IMR-90 (cell line): ENCODE data around the gene TEDC2. TPM values are rescaled to one million over a fixed set of nuclear protein-coding genes. Genes with fewer than 3 reads are reported as not detected.

Source experiments
- ATAC-seq: fragments of 200-7000 bp; cut with Tn5 transposase; 2 replicates; pipeline ENCODE4 v1.9.1; 2020; ENCODE audit warnings: low read depth, mild to moderate bottlenecking, moderate library complexity
- BruUV-seq: library from RNA; stranded (reverse); fragments of 400-500 nt; replicated peaks from 2 replicates; lab custom pipeline; 2021; lab: Mats Ljungman, UMichigan
- CTCF ChIA-PET: fragments of 300-600 bp; formaldehyde crosslinking; extraction: SDS; loops from one replicate; lab custom pipeline; 2021; ENCODE audit warnings: antibody characterized with exemption; lab: Yijun Ruan, JAX
- POLR2A ChIA-PET: fragments of 300-600 bp; sonication (Branson Sonifier 250); formaldehyde crosslinking; loops from one replicate; lab custom pipeline; 2022; ENCODE audit warnings: antibody characterized with exemption; ENCODE audit not compliant: unreplicated experiment; lab: Charles Lee
- DNase-seq: peaks from one replicate; pipeline ENCODE4 v3.0.0; 2013
- H2AFZ ChIP-seq: replicated peaks from 2 replicates; pipeline ENCODE3; 2013; ENCODE audit warnings: low read length, mild to moderate bottlenecking; ENCODE audit not compliant: poor library complexity
- H2AK5ac ChIP-seq: 2 replicates; pipeline ENCODE4 v1.6.1; 2013; ENCODE audit warnings: low read depth, low read length, inconsistent platforms
- H2AK9ac ChIP-seq: replicated peaks from 2 replicates; pipeline ENCODE3; 2013; ENCODE audit warnings: mild to moderate bottlenecking, low read depth, low read length, moderate library complexity; ENCODE audit not compliant: poor library complexity
- H2BK120ac ChIP-seq: 2 replicates; pipeline ENCODE4 v1.6.1; 2013; ENCODE audit warnings: low read depth, low read length, inconsistent platforms
- H2BK15ac ChIP-seq: 3 replicates; pipeline ENCODE4 v1.6.1; 2013; ENCODE audit warnings: low read depth, low read length, inconsistent platforms
- H2BK20ac ChIP-seq: 2 replicates; pipeline ENCODE4 v1.6.1; 2013; ENCODE audit warnings: low read depth, mild to moderate bottlenecking, inconsistent platforms, low read length, moderate library complexity
- H2BK5ac ChIP-seq: 2 replicates; pipeline ENCODE4 v1.6.1; 2013; ENCODE audit warnings: mild to moderate bottlenecking, low read depth, low read length, inconsistent platforms; ENCODE audit not compliant: poor library complexity, severe bottlenecking
- H3K14ac ChIP-seq: replicated peaks from 2 replicates; pipeline ENCODE4 v1.6.1; 2013; ENCODE audit warnings: low read depth, low read length, inconsistent platforms
- H3K18ac ChIP-seq: 2 replicates; pipeline ENCODE4 v1.6.1; 2013; ENCODE audit warnings: low read depth, low read length, control low read depth
- H3K23ac ChIP-seq: 2 replicates; pipeline ENCODE4 v1.6.1; 2013; ENCODE audit warnings: low read depth, low read length, inconsistent platforms
- H3K27ac ChIP-seq: 2 replicates; pipeline ENCODE4 v1.5.1; 2013; ENCODE audit warnings: mild to moderate bottlenecking, control low read depth, low read length; ENCODE audit not compliant: insufficient read depth
- H3K27me3 ChIP-seq: 2 replicates; pipeline ENCODE4 v1.6.1; 2013; ENCODE audit warnings: low read length; ENCODE audit not compliant: control insufficient read depth, insufficient read depth
- H3K36me3 ChIP-seq: 2 replicates; pipeline ENCODE4 v1.6.1; 2013; ENCODE audit warnings: low read length, mixed read lengths; ENCODE audit not compliant: control insufficient read depth, insufficient read depth
- H3K4ac ChIP-seq: 2 replicates; pipeline ENCODE4 v1.6.1; 2013; ENCODE audit warnings: low read depth, low read length, inconsistent platforms
- H3K4me1 ChIP-seq: 2 replicates; pipeline ENCODE4 v1.6.1; 2013; ENCODE audit warnings: low read length, mixed read lengths; ENCODE audit not compliant: control insufficient read depth, insufficient read depth
- H3K4me2 ChIP-seq: 2 replicates; pipeline ENCODE4 v1.6.1; 2013; ENCODE audit warnings: low read depth, mild to moderate bottlenecking, control low read depth, low read length, moderate library complexity
- H3K4me3 ChIP-seq: 2 replicates; pipeline ENCODE4 v1.5.1; 2013; ENCODE audit warnings: low read depth, mild to moderate bottlenecking, control low read depth, low read length, moderate library complexity; ENCODE audit not compliant: insufficient read depth
- H3K56ac ChIP-seq: 2 replicates; pipeline ENCODE4 v1.6.1; 2013; ENCODE audit warnings: low read length, inconsistent platforms; ENCODE audit not compliant: insufficient read depth; ENCODE audit errors: extremely low read depth
- H3K79me1 ChIP-seq, 2 experiments: 2 replicates each; pipeline ENCODE4 v1.6.1; 2013; ENCODE audit warnings: low read length in 2 of 2, inconsistent platforms in 1 of 2, low read depth in 1 of 2
- H3K9ac ChIP-seq: 2 replicates; pipeline ENCODE4 v1.6.1; 2013; ENCODE audit warnings: low read depth, low read length, control low read depth
- H3K9me1 ChIP-seq: 2 replicates; pipeline ENCODE4 v1.6.1; 2013; ENCODE audit warnings: low read length, inconsistent platforms; ENCODE audit not compliant: insufficient read depth
- H3K9me3 ChIP-seq: 2 replicates; pipeline ENCODE4 v1.6.1; 2013; ENCODE audit warnings: low read length; ENCODE audit not compliant: control insufficient read depth, insufficient read depth
- H4K20me1 ChIP-seq: 2 replicates; pipeline ENCODE4 v1.6.1; 2013; ENCODE audit warnings: low read length, inconsistent platforms; ENCODE audit not compliant: insufficient read depth
- H4K5ac ChIP-seq: 2 replicates; pipeline ENCODE4 v1.6.1; 2013; ENCODE audit warnings: mild to moderate bottlenecking, low read depth, low read length, control low read depth
- H4K8ac ChIP-seq, 2 experiments: 2 replicates each; pipeline ENCODE4 v1.6.1; 2013; ENCODE audit warnings: low read depth in 2 of 2, low read length in 2 of 2, control low read depth in 1 of 2, inconsistent platforms in 1 of 2
- H4K91ac ChIP-seq: 2 replicates; pipeline ENCODE4 v1.6.1; 2013; ENCODE audit warnings: low read depth, low read length, inconsistent platforms; ENCODE audit not compliant: insufficient read depth
- BHLHE40 ChIP-seq: fragments of 150-350 bp; IDR thresholded peaks from 2 replicates; pipeline ENCODE4 v1.6.1; 2016; ENCODE audit warnings: mild to moderate bottlenecking, low read depth, low read length
- CEBPB ChIP-seq: IDR thresholded peaks from 2 replicates; pipeline ENCODE4 v1.6.1; 2012; ENCODE audit warnings: low read depth, low read length, improper control_type of control experiment
- CHD1 ChIP-seq: IDR thresholded peaks from 2 replicates; pipeline ENCODE4 v1.6.1; 2012; ENCODE audit warnings: low read depth, low read length, improper control_type of control experiment
- ELK1 ChIP-seq: fragments of 150-350 bp; IDR thresholded peaks from 2 replicates; pipeline ENCODE4 v1.6.1; 2016; ENCODE audit warnings: low read depth, mild to moderate bottlenecking, low read length, moderate library complexity, borderline replicate concordance
- MXI1 ChIP-seq: IDR thresholded peaks from 2 replicates; pipeline ENCODE4 v1.6.1; 2012; ENCODE audit warnings: low read depth, mild to moderate bottlenecking, low read length, moderate library complexity, borderline replicate concordance
- RAD21 ChIP-seq: IDR thresholded peaks from 2 replicates; pipeline ENCODE4 v1.6.1; 2012; ENCODE audit warnings: low read length, improper control_type of control experiment
- RFX5 ChIP-seq: IDR thresholded peaks from 2 replicates; pipeline ENCODE4 v1.8.0; 2012; ENCODE audit warnings: low read depth, mild to moderate bottlenecking, low read length, moderate library complexity
- SMC3 ChIP-seq: fragments of 150-350 bp; IDR thresholded peaks from 2 replicates; pipeline ENCODE4 v1.6.1; 2016; ENCODE audit warnings: low read depth, mild to moderate bottlenecking, antibody characterized with exemption, low read length, moderate library complexity
- WGBS, 2 experiments: methylation state at CpG; one replicate each; pipeline versions ENCODE4 v1.1.5 to v1.1.7; 2013; ENCODE audit warnings: missing lambda C conversion rate in 2 of 2; ENCODE audit not compliant: insufficient read length in 1 of 2; ENCODE audit errors: extremely low coverage in 2 of 2; 5-methylcytosine and 5-hydroxymethylcytosine counted together
- dilution Hi-C: fragments of 300-500 bp; cut with HindIII; formaldehyde crosslinking; loops from one replicate; pipeline ENCODE4 v1.14.3; 2018; ENCODE audit warnings: low sequenced_read_pairs; ENCODE audit not compliant: unreplicated experiment
- in situ Hi-C: fragments of 300-500 bp; cut with MboI; formaldehyde crosslinking; loops from 3 replicates; pipeline ENCODE4 v1.14.3; 2019; ENCODE audit warnings: low sequenced_read_pairs, inconsistent platforms, mixed read lengths
- intact Hi-C: fragments of 100-400 bp; cut with micrococcal nuclease; formaldehyde crosslinking; loops from 2 replicates; pipeline ENCODE4 v1.10.0; 2022
- polyA plus RNA-seq, 3 experiments: library from polyadenylated mRNA; depleted of rRNA; stranded (reverse); fragments of >200 nt; gene quantifications; 2 replicates each; pipeline ENCODE4 v1.2.3, GENCODE V29; 2012; ENCODE audit warnings: low replicate concordance in 1 of 3
- total RNA-seq: library from RNA; depleted of rRNA; stranded (reverse); fragments of >200 nt; gene quantifications from 2 replicates; pipeline ENCODE4 v1.2.3, GENCODE V29; 2012
- TF ChIP-seq, protein P1 (sequence below): conservative IDR thresholded peaks from 2 replicates; pipeline ENCODE4 v1.5.1; 2012; ENCODE audit warnings: mild to moderate bottlenecking, low read depth, low read length, improper control_type of control experiment

The TEDC2 gene
- total and polyA plus RNA-seq, 2 of the 4 experiments (the other 2 are of a cell fraction) = 3.6 to 7.3 TPM

DNA sequence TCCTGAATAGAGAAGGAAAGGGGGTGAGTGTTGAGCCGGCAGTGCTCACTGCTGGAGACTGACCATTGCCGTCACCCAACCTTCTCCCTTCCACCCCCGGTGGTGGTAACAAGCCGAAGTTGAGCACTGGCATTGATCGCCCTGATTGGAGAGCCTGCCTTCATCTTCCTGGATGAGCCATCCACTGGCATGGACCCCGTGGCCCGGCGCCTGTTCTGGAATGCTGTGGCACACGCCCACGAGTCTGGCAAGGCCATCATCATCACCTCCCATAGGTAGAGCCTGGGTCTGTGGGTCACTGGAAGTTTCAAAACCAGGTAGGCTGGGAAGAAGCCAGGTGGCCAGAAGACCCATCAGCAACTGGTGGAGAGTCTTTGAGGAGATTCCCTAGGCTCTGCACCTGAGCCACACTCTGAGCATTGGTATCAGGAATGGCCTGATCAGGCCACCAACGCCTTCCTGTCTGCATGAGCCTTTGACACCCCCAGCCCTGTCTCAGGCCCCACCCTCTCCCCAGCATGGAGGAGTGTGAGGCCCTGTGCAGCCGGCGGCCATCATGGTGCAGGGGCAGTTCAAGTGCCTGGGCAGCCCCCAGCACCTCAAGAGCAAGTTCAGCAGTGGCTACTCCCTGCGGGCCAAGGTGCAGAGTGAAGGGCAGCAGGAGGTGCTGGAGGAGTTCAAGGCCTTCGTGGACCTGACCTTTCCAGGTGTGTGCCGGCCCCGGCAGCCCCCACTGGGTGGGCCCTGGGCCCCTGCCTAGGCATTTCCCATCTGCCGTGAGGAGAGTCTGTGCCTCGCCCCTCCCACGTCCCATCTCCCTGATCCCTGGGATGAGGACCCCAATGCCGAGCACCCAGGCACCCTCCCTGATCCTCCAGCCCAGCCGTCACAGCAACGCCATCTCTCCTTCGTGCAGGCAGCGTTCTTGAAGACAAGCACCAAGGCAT, 35.6 kb upstream of the TEDC2 start (continued):
- TF ChIP-seq ELK1 = no peak

- H3K9me3 ChIP-seq = no peaks in the 10 kb centered on the region
- H4K20me1 ChIP-seq = no peaks in the 10 kb centered on the region
- H4K91ac ChIP-seq = no peak overlapping the region
- in situ Hi-C loops (loop anchor here (10.0 kb wide), 1 partner anchor 150 kb away; no protein-coding TSS in a partner anchor), intact Hi-C loops (no loop called here), dilution Hi-C loops (no loop called here)
- DNase-seq = no peak
- H3K23ac ChIP-seq = no peak overlapping the region
- H2AK5ac ChIP-seq = no peak overlapping the region
- no peak overlapping the region for H3K14ac ChIP-seq
- POLR2A ChIA-PET = no interaction called here
- BruUV-seq = no TSS peak
- no peak overlapping the region for H3K9ac ChIP-seq
- peaks cover 14 to 18% of the 10 kb centered on the region in 2 experiments for H3K79me1 ChIP-seq
- H2AFZ ChIP-seq = no peak overlapping the region
- H3K9me1 ChIP-seq = peaks cover 15% of the 10 kb centered on the region
- H2AK9ac ChIP-seq = peak overlapping the region; percentile 16
- no peak overlapping the region for H2BK20ac ChIP-seq
- no peak overlapping the region for H4K5ac ChIP-seq
- CTCF ChIA-PET = no interaction called here
- H2BK15ac ChIP-seq = no peak overlapping the region
- no peak overlapping the region for H3K18ac ChIP-seq
- no peak overlapping the region for H3K4me3 ChIP-seq
- no peak overlapping the region for H4K8ac ChIP-seq
- no peak overlapping the region for H2BK120ac ChIP-seq
- no peak overlapping the region for H3K27ac ChIP-seq
- H3K36me3 ChIP-seq = no peaks in the 10 kb centered on the region
- no peak overlapping the region for H2BK5ac ChIP-seq
- H3K56ac ChIP-seq = no peak overlapping the region
- H3K27me3 ChIP-seq = no peaks in the 10 kb centered on the region; the same call in 1 of the 2 replicates
- peaks cover 1% of the 10 kb centered on the region; the same call in 1 of the 2 replicates for H3K4me1 ChIP-seq
- H3K4me2 ChIP-seq = no peak overlapping the region
- ATAC-seq = no peak
- 93% methylated on average over 5 of the region's 9 CpGs; no CpG with 5 or more reads in 1 of the 2 experiments for WGBS, 2 experiments
- H3K4ac ChIP-seq = no peak overlapping the region
- TF ChIP-seq RFX5 (no peak), CEBPB (no peak), SMC3 (no peak), ELK1 (no peak), BHLHE40 (no peak), MXI1 (no peak), CHD1 (no peak), RAD21 (no peak)
- TF ChIP-seq, protein P1, sequence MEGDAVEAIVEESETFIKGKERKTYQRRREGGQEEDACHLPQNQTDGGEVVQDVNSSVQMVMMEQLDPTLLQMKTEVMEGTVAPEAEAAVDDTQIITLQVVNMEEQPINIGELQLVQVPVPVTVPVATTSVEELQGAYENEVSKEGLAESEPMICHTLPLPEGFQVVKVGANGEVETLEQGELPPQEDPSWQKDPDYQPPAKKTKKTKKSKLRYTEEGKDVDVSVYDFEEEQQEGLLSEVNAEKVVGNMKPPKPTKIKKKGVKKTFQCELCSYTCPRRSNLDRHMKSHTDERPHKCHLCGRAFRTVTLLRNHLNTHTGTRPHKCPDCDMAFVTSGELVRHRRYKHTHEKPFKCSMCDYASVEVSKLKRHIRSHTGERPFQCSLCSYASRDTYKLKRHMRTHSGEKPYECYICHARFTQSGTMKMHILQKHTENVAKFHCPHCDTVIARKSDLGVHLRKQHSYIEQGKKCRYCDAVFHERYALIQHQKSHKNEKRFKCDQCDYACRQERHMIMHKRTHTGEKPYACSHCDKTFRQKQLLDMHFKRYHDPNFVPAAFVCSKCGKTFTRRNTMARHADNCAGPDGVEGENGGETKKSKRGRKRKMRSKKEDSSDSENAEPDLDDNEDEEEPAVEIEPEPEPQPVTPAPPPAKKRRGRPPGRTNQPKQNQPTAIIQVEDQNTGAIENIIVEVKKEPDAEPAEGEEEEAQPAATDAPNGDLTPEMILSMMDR = no peak
Observed at GRCh38 chr16:2425008-2425518, 34.8 kb upstream of the TEDC2 start.
